Duodenal mucosa (tissue), 2 donors: ENCODE data around the gene QTRT2.
A peak's percentile ranks its signal among the peaks of the same experiment; 100 is the strongest.

ENCODE experiments used
- H3K27ac ChIP-seq: one replicate; pipeline ENCODE4 v1.7.0; 2013; ENCODE audit warnings: low read depth, low read length
- H3K27me3 ChIP-seq, 2 donors: one replicate each; pipeline ENCODE4 v1.7.0; 2013; ENCODE audit warnings: low read length in 2 of 2, control low read depth in 1 of 2; ENCODE audit not compliant: insufficient read depth in 2 of 2, control insufficient read depth in 1 of 2
- H3K36me3 ChIP-seq, 2 donors: one replicate each; pipeline ENCODE4 v1.7.0; 2013; ENCODE audit warnings: low read length in 2 of 2, control low read depth in 1 of 2; ENCODE audit not compliant: insufficient read depth in 2 of 2, control insufficient read depth in 1 of 2
- H3K4me1 ChIP-seq, 2 donors: one replicate each; pipeline ENCODE4 v1.7.0; 2013; ENCODE audit warnings: low read length in 2 of 2, control low read depth in 1 of 2; ENCODE audit not compliant: insufficient read depth in 2 of 2, control insufficient read depth in 1 of 2
- H3K4me3 ChIP-seq, 2 donors: one replicate each; pipeline ENCODE4 v1.7.0; 2013; ENCODE audit warnings: low read length in 2 of 2, low read depth in 1 of 2
- H3K9ac ChIP-seq, 2 donors: one replicate each; pipeline ENCODE4 v1.7.0; 2013; ENCODE audit warnings: low read length in 2 of 2, low read depth in 1 of 2
- H3K9me3 ChIP-seq, 2 donors: one replicate each; pipeline ENCODE4 v1.7.0; 2013; ENCODE audit warnings: low read length in 2 of 2, control low read depth in 1 of 2; ENCODE audit not compliant: control insufficient read depth in 1 of 2

Gene QTRT2

DNA sequence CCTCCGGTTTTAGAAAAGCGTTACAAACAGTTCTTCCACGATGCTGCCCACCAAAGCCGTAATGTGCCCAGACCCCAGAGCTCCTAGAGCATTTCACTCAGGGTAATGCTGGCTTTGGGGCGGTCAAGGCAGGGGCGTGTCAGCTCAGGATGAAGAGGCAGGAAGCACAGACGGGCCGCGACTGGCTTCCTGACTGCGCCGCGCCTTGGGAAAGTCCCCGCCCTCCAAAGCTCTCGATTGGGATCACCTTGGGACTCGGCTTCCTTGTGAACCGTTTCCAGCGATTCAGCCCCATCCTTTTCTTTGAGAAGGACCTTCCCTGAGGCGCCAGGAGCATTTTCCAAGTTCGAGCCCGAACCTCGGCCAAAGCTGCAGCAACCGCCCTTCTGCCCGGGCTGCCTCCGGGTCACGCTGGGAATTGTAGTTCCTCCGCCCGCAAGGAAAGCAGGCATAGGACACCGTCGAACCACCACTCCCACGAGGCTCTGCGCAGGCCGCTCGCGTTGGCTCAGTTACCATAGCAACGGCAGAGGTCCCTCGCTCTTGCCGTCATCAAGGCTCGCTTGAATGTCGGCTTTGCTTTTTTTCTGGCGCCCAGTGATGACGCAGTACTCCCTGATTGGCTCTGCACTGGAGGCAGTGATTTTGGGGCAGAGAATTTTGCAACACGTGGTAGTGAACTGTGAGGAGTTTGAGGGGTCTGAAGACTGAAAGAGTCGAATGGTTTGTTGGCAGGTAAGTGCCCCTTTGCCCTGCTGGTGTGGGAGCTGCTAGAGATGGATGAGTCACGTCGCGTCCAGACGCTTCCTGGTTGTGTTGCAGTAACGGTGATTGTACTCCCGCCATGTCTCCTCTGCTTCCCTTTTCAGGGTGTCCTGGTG, at the start of gene QTRT2, which contains the start of gene CCDC191:
QTRT2 (plus strand) TSS at position 608 of the 881 bp plus-strand sequence. CDS start 8,521 bp downstream, outside the sequence.
CCDC191 (minus strand) TSS at position 397 of the 881 bp plus-strand sequence; CDS start at position 337, 60 bp downstream.
- peak within 1 kb of the TSS; percentile 67 for H3K27ac ChIP-seq
- H3K4me1 ChIP-seq: peaks cover 13 to 29% of the 10 kb centered on the region in 2 donors
- H3K9ac ChIP-seq: peak within 1 kb of the TSS; percentile 67 to 83
- H3K4me3 ChIP-seq: peak within 1 kb of the TSS; percentile 95 to 99
- no peaks in the 10 kb centered on the region for H3K9me3 ChIP-seq
- H3K27me3 ChIP-seq: no peaks in the 10 kb centered on the region
- H3K36me3 ChIP-seq: no peaks in the 10 kb centered on the region

DNA sequence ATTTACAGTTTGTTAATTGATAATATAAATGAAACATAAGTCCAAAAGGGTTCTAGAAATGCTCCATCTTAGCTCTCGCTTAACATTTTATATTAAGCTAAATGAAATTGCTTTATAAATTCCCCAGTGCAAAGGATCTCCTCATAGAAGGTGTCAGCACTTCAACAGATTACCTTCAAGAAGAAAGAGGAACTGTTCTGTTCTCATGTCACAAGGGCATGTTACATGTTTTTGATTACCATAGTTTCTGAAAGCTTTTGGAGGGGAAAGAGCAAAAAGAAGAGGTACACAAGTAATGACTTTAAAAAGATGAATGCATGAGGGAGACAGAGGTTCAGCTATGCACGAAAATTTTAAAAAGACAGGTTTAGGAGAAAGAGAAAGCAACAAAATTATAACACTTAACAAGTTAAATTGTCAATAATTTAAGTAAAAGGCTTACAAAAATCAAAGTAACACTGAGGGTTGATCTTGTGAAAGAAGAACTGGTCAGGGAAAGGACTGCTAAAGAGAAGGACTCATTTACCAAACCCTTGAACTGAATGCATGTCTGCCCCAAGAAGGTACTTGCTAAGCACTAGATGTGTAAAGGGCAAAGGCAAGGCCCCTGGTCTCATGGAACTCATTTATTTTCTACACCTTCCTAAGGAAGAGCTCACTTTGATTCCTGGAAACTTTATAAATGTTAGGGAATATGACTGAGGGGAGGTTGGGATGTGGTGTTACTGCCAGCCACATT, 45.3 kb upstream of the QTRT2 start:
- Histone ChIP-seq H3K27me3 (no peaks in the 10 kb centered on the region), H3K27ac (no peak overlapping the region)

DNA sequence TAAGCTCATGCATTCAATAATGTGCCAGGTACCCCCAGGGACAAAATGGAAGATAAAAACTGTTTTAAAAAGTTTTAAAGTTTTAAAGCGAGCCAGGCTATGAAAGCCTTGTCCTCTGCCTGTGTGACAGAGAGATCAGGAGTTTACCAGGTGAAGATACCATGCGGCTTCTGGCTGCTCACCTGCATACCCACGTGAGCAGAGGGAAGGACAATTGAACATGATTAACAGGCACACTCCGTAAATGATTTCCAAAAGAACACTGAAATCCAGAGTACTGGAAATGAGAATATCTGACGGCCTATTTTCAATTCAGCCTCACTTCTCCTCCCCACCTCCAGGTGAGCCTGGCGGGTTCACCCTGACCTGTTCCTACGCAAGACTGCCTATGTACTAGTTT, 42.3 kb upstream of the QTRT2 start:
- Histone ChIP-seq H3K9ac (no peak overlapping the region), H3K4me1 (no peaks in the 10 kb centered on the region), H3K4me3 (no peak overlapping the region), H3K9me3 (no peaks in the 10 kb centered on the region), H3K36me3 (peaks cover 0 to 3% of the 10 kb centered on the region in 2 donors), H3K27ac (no peak overlapping the region), H3K27me3 (no peaks in the 10 kb centered on the region)

More for the DNA sequence above, 45.3 kb upstream of the QTRT2 start:
- Histone ChIP-seq H3K4me1 (no peaks in the 10 kb centered on the region), H3K9ac (no peak overlapping the region), H3K9me3 (no peaks in the 10 kb centered on the region), H3K4me3 (no peak overlapping the region), H3K36me3 (peaks cover 0 to 3% of the 10 kb centered on the region in 2 donors)

DNA sequence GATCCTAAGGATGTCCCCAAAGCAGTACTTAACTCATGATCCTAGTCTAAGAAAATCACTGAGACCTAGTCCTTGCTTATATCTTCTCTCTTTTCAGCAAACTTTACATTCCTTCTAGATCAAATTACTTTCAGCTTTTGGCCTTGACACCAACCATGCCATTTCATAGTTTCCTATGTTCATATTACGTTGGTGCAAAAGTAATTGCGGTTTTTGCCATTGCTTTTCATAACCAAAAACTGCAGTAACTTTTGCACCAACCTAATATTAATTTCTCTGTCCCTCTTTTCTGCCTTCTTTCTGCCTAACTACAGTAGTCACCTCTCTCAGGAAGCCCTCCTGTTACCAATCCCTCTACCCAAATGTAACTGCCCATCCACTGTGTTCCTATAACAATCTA, 37.1 kb upstream of the QTRT2 start:
- Histone ChIP-seq H3K27me3 (no peaks in the 10 kb centered on the region), H3K9ac (no peak overlapping the region), H3K36me3 (no peaks in the 10 kb centered on the region), H3K27ac (no peak overlapping the region), H3K4me1 (no peaks in the 10 kb centered on the region), H3K9me3 (no peaks in the 10 kb centered on the region), H3K4me3 (no peak overlapping the region)

DNA sequence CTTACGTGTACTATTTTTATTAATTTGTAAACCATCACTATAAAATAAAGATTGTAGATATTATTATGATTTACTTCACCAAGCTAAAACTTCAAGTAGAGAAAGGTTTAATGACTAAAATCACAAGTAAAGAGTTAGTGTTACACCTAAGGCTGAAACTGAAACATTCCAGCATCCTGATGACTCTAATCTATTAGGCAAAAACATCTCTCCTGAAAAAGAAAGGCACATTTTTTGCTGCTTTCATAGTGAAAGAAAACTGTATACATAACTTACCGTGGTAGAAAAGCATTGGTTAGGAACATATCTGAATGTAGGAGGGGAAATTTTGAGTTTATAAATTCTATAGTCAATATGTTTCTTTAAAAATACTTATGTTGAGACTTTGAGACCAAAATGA, 35.6 kb upstream of the QTRT2 start:
- Histone ChIP-seq H3K4me1 (no peaks in the 10 kb centered on the region), H3K9ac (no peak overlapping the region), H3K4me3 (no peak overlapping the region), H3K27ac (no peak overlapping the region), H3K27me3 (no peaks in the 10 kb centered on the region), H3K9me3 (no peaks in the 10 kb centered on the region), H3K36me3 (no peaks in the 10 kb centered on the region)

DNA sequence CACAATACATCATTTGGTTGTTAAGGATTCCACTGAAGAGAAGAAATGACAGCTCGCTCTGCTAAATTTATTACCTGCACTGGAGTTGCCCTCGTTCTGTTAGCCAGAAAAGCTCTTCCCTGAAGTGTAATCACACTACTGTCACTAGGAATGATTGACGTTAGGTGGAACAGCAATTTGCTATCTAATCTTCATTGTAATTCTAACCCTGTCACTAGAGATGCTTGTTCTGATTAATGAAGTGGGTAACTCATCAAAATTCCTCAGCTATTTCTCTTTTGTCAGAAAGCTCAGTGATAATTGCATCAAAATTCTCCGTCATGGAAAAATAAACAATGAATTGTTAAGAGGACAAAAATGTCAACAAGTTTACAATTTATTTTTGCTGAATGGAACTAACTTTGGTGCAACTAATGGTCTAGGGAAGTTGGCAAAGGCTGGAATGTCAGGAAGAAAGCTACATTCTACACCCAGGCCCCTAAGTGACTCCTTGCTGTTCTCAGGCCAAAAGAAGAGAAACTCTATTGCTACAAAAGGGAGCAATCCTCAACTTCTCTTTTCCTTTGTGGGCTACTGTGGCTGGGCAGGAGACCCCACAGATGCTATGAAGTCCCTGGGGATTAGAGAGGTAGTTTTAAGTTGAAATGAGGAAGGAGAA, 34.3 kb upstream of the QTRT2 start:
- Histone ChIP-seq H3K9me3 (no peaks in the 10 kb centered on the region), H3K4me3 (no peak overlapping the region), H3K9ac (no peak overlapping the region), H3K27ac (no peak overlapping the region), H3K36me3 (no peaks in the 10 kb centered on the region), H3K4me1 (no peaks in the 10 kb centered on the region), H3K27me3 (no peaks in the 10 kb centered on the region)

DNA sequence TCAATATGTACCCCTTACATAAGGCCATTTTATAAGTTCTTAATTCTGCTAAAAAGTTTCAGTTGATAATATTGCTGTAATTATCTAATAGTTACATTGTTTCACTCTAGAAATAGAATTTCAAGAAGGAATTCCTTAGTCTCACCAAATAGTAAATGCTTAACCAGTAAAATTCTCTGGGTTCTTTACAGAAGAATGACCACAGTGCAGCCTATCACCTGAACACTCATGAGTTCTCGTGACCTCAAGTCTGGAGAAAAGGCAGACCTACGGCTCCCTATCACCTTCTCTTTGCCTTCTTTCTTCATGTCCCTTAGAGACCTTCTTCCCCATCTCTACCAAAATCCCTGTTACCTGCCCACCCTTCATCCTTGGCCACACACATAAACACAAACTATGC, 31.1 kb upstream of the QTRT2 start:
- Histone ChIP-seq H3K27me3 (no peaks in the 10 kb centered on the region), H3K9ac (no peak overlapping the region), H3K4me1 (no peaks in the 10 kb centered on the region), H3K27ac (no peak overlapping the region), H3K36me3 (no peaks in the 10 kb centered on the region), H3K9me3 (no peaks in the 10 kb centered on the region), H3K4me3 (no peak overlapping the region)

DNA sequence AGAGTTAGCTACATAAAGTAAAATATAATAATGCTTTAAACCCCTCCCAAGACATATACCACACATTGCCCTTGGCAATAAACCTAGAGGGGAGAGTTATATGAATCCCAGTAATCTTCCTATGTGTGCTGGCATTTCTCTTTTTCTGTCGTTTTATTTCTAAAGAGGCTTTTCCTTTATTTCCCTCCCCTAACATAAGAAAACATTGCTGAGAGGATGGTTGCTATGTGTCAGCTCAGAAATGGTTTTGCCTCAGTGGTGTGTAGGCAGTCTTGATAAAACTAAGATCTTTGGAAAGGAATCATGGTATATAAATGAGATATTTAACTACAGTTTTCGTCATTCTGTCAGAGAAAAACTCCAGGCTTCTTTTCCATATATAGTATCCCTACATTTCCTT, 30.2 kb upstream of the QTRT2 start:
- Histone ChIP-seq H3K27me3 (no peaks in the 10 kb centered on the region), H3K4me3 (no peak overlapping the region), H3K9me3 (no peaks in the 10 kb centered on the region), H3K4me1 (no peaks in the 10 kb centered on the region), H3K9ac (no peak overlapping the region), H3K27ac (no peak overlapping the region), H3K36me3 (no peaks in the 10 kb centered on the region)

DNA sequence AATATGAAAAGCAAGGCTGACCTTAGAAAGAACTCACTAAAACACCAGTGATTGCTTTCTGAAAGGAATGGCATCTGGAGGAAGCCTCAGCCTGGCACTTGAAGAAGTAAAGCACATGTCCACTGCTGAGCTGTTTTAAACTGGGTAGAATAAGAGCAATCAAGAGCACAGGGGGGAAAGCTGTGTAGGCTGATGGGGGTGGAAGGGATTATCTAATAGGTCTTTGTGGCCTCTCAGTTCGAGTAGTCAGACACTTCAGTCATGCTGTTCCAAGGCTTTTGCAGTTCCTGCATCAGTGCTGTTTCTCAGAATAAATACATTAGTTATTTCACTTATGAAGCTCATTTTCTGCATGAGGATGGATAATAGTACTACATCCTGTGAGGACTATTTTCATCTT, 22.8 kb upstream of the QTRT2 start:
- Histone ChIP-seq H3K9me3 (no peaks in the 10 kb centered on the region), H3K9ac (no peak overlapping the region), H3K27me3 (no peaks in the 10 kb centered on the region), H3K36me3 (peaks cover 0 to 7% of the 10 kb centered on the region in 2 donors), H3K4me3 (no peak overlapping the region), H3K27ac (no peak overlapping the region), H3K4me1 (no peaks in the 10 kb centered on the region)

DNA sequence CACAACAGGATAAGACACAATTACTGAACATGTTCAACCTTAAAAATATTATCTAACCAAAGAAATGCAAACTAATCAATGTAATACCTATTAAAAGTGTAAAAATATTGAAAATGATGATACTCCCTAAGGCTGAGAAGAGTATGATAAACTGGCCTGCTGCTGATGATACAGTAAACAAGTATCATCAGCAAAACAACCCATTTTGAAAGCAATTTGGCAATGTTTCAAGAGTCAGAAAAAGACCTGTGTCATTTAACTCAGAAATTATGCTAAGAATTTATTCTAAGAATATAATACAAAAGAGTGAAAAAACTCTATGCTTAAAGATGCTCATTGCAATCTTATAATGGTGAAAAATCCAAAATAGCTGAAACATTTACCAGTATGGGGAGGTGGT, 22.3 kb upstream of the QTRT2 start:
- no peaks in the 10 kb centered on the region for H3K27me3 ChIP-seq
- H3K4me1 ChIP-seq: no peaks in the 10 kb centered on the region
- H3K9me3 ChIP-seq: no peaks in the 10 kb centered on the region
- H3K36me3 ChIP-seq: peaks cover 0 to 7% of the 10 kb centered on the region in 2 donors
- H3K27ac ChIP-seq: no peak overlapping the region
- H3K9ac ChIP-seq: no peak overlapping the region
- H3K4me3 ChIP-seq: no peak overlapping the region
